Stimulated activated CD4-positive, alpha-beta T cell treated with anti-CD3 and anti-CD28 coated beads, Interleukin-1b, Interleukin-23, amount 100 ng/mL, for 1 hour (primary cell): ENCODE data around the gene TLN1.

Source experiments
- DNase-seq, 2 donors: peaks; one replicate each; pipeline ENCODE4 v3.0.0-alpha.2; 2020; ENCODE audit warnings: low read depth in 2 of 2

TLN1 gene

GRCh38 chr9:35664531-35665470 is 67.2 kb downstream of the TLN1 start, which contains the start of gene ARHGEF39:
Gene ARHGEF39, minus strand, starts transcription at chr9:35665195. Its CDS starts 26 bp downstream, at chr9:35665169.
- DNase-seq, result no peak

DNA sequence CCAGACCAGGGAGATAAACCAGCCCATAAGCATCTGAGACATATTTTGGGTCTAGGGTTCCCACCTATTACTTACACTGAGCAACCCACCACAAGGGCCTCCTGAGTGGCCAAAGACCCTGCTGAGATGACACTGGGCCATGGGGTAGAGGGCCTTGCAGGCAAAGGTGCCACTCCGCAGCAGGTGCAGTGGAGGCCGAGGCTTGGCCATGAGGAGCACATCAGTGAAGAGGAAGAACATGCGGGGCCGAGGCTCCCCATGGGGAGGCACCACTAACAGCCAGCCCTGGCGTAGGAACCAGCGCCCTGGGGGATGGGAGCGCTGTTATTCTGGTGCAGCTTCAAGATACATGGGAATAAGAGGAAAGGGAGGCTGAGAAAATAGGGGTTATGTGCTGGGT is 69.6 kb downstream of the TLN1 start:
- DNase-seq, result no peak

- DNase-seq, result no peak
Observed at GRCh38 chr9:35661756-35662350, 70.1 kb downstream of the TLN1 start.

GRCh38 chr9:35660966-35661415 is 71.0 kb downstream of the TLN1 start:
- DNase-seq, result no peak

- no peak for DNase-seq
Observed at GRCh38 chr9:35659340-35659739, 72.7 kb downstream of the TLN1 start.

DNA sequence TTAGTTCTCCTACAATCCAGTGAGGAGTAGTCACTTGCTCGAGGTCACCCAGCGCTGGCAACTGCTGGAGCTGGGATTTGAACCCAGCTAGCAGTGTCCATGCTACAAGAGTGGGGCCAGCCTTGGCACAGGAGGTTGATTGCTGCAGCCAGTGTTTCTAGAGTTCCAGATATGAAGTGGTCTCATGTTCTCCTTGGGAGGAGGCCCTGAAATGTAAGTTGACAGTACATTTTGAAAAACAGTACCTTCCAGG is 73.1 kb downstream of the TLN1 start:
- no peak for DNase-seq

DNA sequence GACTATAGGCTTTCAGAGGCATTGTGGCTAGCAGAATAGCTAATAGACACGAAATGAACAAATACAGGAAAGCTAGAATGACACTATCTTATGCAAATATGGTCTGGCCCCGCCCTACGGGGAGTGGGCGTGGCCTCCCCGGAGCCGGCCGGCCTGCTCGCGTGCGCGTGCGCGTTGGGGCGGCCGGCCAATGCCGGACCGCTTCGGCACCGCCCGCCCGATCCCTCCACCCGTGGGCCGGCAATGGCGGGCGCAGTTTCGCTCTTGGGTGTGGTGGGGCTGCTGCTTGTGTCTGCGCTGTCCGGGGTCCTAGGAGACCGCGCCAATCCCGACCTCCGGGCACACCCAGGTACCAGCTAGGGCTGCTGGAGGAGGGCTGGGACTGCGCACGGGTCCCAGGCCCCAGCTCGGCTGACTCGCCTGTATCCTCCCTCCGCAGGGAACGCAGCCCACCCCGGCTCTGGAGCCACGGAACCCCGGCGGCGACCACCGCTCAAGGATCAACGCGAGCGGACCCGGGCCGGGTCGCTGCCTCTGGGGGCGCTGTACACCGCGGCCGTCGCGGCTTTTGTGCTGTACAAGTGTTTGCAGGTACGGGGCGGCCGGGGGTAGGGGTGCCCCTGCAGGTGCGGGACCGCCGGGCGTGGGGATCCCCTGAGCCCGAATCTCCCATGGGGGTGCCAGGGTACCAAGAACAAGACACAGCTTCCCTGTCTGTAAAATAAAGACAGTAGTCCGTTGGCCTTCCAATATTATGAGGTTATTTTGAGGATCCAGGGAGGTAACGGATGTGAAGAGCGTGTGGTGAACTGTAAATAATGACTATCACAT is 73.6 kb downstream of the TLN1 start, which contains the start of gene CCDC107:
CCDC107 (plus strand) TSS at position 156 of the 831 bp plus-strand sequence; CDS start at position 244, 88 bp downstream.
- peak; percentile 67 to 68 for DNase-seq

DNA sequence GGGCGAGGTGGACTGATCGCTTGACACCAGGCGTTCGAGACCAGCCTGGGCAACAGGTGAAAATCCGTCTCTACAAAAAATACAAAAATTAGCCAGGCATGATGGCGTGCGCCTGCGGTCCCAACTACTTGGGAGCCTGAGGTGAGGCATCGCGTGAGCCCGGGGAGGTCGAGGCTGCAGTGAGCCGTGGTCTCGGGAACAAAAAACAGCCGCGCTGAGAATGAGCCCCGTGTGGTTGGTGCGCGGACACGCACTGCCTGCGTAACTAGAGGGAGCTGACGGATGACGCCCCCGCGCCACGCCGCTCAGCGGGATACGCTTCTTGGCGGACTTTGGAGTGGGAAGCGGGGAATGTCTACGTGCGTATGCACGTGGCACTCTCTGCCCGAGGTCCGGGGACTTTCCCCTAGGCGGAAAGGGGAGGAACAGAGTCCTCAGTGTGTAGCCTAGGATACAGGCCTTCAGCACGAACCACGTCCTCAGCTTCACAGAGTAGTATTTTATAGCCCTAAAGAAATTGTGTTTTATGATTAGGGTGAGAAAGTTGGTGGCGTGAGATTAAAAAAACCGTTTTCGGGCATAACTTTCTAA is 74.4 kb downstream of the TLN1 start, which contains the start of gene RMRP:
RMRP (minus strand) TSS at position 474 of the 591 bp plus-strand sequence.
- peak; percentile 67 to 83 for DNase-seq

DNA sequence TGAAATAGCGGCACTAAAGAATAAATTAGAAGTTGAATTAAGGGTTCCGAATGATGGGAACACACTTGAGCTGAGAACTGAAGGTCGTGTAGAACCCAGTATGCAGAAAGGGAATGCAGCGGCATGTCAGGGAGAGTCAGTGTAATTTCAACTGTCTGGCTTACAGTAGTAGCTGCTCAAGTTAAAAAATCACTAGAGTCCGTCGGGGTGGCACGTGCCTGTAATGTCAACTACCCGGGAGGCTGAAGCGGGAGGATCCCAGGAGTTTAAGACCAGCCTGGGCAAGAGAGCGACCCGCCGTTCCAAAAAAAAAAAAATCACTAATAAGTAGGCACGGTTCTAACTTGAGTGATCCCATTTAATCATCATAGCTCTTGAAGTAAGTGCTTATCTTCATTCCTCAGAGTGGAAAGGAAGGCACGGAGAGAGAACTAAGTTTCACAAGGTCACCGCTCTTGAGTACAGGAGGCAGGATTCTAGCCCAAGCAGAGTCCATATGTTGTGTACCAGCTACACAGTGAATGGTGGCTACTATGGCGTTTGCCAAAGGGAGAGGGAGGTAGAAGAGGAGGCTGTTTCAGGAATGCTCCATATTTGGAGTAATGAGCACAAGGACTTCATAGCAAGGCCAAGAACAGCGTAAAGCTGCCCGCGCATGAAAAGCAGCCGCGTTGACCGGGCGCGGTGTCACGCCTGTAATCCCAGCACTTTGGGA is 75.0 kb downstream of the TLN1 start:
- no peak for DNase-seq

DNA sequence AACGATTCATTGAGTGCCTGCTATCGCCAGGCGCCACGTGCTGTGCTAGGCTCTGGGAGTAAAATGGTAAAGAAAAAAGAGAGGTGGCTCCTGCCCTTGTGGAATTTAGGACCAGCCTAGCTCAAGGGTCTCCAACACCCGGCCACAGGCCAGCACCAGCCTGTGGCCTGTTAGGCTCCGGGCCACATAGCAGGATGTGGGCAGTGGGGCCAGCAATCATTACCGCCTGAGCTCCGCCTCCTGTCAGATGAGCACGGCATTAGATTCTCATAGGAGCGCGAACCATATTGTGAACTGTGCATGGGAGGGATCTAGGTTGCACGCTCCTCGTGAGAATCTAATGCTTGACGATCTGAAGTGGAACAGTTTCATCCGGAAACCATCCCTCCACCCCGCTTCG is 75.6 kb downstream of the TLN1 start:
- no peak for DNase-seq

DNA sequence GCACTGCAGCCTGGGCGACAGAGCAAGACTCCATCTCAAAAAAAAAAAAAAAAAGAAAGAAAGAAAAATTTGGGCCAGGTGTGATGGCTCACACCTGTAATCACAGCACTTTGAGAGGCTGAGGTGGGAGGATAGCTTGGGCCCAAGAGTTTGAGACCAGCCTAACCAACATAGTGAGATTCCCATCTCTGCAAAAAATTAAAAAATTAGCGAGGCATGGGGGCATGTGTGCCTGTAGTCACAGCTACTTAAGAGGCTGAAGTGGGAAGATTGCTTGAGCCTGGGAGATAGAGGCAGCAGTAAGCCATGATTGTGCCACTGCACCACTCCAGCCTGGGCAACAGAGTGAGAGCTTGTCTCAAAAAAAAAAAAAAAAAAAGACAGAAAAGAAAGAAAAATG is 78.4 kb downstream of the TLN1 start:
- no peak for DNase-seq

DNA sequence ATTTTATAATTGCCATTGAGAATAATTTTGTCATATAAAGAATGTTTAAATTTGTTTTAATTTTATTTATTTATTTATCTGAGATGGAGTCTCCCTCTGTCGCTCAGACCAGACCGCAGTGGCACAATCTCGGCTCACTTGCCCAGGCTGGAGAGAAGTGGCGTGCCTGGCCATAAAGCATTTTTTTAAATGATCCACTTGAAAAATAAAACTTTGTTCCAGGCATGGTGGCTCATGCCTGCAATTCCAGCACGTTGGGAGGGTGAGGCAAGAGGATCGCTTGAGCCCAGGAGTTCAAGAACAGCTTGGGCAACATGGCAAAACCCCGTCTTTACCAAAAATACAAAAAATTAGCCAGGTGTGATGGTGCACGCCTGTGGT is 79.2 kb downstream of the TLN1 start:
- no peak for DNase-seq

DNA sequence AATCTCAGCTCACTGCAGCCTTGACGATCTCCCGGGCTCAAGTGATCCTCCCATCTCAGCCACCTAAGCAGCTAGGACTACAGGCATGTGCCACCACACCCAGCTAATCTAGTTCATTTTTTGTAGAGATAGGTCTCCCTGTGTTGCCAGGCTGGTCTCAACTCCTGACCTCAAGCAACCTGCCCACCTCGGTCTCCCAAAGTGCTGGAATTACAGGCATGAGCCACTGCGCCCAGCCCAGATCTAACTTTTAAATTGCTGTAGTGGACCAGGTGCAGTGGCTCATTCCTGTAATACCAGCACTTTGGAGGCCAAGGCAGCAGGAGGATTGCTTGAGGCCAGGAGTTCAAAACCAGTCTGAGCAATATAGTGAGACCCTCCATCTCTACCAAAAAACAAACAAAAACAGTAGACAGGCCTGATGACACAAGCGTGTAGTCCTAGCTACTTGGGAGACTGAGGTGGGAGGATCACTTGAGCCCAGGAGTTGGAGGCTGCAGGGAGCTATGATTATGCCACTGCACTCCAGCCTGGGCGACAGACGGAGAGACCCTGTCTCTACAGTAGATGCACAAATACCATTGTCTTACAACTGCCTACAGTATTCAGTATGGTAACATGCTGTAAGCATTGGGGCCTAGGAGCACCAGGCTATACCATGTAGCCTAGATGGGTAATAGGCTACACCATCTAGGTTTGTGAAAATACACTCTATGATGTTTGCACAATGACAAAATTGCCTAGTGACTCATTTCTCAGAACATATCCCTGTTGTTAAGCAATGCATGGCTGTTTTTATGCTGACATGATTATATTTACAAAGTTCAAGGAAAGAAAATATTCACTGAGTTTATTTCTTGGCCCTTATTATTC is 79.8 kb downstream of the TLN1 start:
- DNase-seq, result no peak

GRCh38 chr9:35650341-35651158 is 81.4 kb downstream of the TLN1 start, which contains the start of gene SIT1:
Gene SIT1, minus strand, starts transcription at chr9:35650931. Its CDS starts 78 bp downstream, at chr9:35650853.
- DNase-seq, result no peak

GRCh38 chr9:35649431-35650340 is 82.3 kb downstream of the TLN1 start:
- DNase-seq, result no peak
